Natural killer cell treated with Interleukin-12 subunit alpha and Interleukin-12 subunit beta and Interleukin-15 and Interleukin-18, amount 100 ng/mL, for 72 hours (primary cell): ENCODE data around the gene NFKBIB. TPM values are rescaled to one million over a fixed set of nuclear protein-coding genes. Genes with fewer than 3 reads are reported as not detected.
"Not testable (repeated sequence)": the region's sequence is repeated elsewhere in the genome, so short reads cannot be mapped to it uniquely, and the experiment has no call there.

ENCODE experiments used
- ATAC-seq, 2 donors: fragments of 150-1000 bp; cut with Tn5 transposase in 1 of 2; sonication (Bioruptor Pico), chemical (Tn5 transposase) in 1 of 2; 2 replicates each; pipeline ENCODE4 v1.10.0; 2021
- DNase-seq: peaks from one replicate; pipeline ENCODE4 v3.0.0; 2022; ENCODE audit warnings: low spot score
- H3K27ac Mint-ChIP-seq, 2 donors: 1 replicate in 1 of 2; 2 replicates in 1 of 2; pipeline ENCODE4 v1.8.0; 2022; ENCODE audit warnings: mixed read lengths in 2 of 2, mild to moderate bottlenecking in 1 of 2, moderate library complexity in 1 of 2
- H3K27me3 Mint-ChIP-seq, 2 donors: 1 replicate in 1 of 2; 2 replicates in 1 of 2; pipeline ENCODE4 v1.8.0; 2022; ENCODE audit warnings: mixed read lengths in 2 of 2
- H3K36me3 Mint-ChIP-seq: one replicate; pipeline ENCODE4 v1.8.0; 2022; ENCODE audit warnings: mixed read lengths
- H3K4me1 Mint-ChIP-seq, 2 donors: 1 replicate in 1 of 2; 2 replicates in 1 of 2; pipeline ENCODE4 v1.8.0; 2022; ENCODE audit warnings: low read depth in 2 of 2, mixed read lengths in 2 of 2, mild to moderate bottlenecking in 1 of 2
- H3K4me3 Mint-ChIP-seq: one replicate; pipeline ENCODE4 v1.8.0; 2022; ENCODE audit warnings: mixed read lengths
- H3K9me3 Mint-ChIP-seq: 2 replicates; pipeline ENCODE4 v1.8.0; 2022; ENCODE audit warnings: mixed read lengths
- total RNA-seq, 2 donors: library from RNA; stranded (reverse); gene quantifications; one replicate each; pipeline ENCODE4 v1.2.3, GENCODE V29; 2022

Gene NFKBIB
- 100 to 1,000 TPM; 106 to 108 TPM for total RNA-seq

GRCh38 chr19:38899447-38900201 lies at the start of gene NFKBIB, which contains the start of gene SIRT2:
NFKBIB (plus strand) TSS chr19:38899969; CDS start chr19:38900033, 64 bp downstream.
SIRT2 (minus strand) TSS chr19:38899618; CDS start chr19:38899521, 97 bp downstream.
- Mint-ChIP-seq H3K4me1 (peaks cover 53 to 55% of the 10 kb centered on the region in 2 donors), H3K9me3 (no peaks in the 10 kb centered on the region), H3K27ac (peak within 1 kb of the TSS; percentile 88 to 94), H3K27me3 (no peaks in the 10 kb centered on the region), H3K4me3 (peak within 1 kb of the TSS; percentile 97), H3K36me3 (peaks cover 16% of the 10 kb centered on the region)
- DNase-seq (peak; percentile 100), ATAC-seq (peak; percentile 96)

- DNase-seq (peak; percentile 100), ATAC-seq (peak; percentile 86 to 88)
- Mint-ChIP-seq H3K4me1 (peaks cover 48 to 56% of the 10 kb centered on the region in 2 donors), H3K9me3 (no peaks in the 10 kb centered on the region), H3K36me3 (peaks cover 18% of the 10 kb centered on the region), H3K4me3 (peak overlapping the region; percentile 95), H3K27me3 (no peaks in the 10 kb centered on the region), H3K27ac (peak overlapping the region; percentile 98)
Observed at GRCh38 chr19:38850436-38850975, 49.3 kb upstream of the NFKBIB start.

GRCh38 chr19:38850976-38851621 lies 48.7 kb upstream of the NFKBIB start:
- H3K27me3 Mint-ChIP-seq, result no peaks in the 10 kb centered on the region
- no peaks in the 10 kb centered on the region for H3K9me3 Mint-ChIP-seq
- no peak for DNase-seq
- peaks cover 12% of the 10 kb centered on the region for H3K36me3 Mint-ChIP-seq
- H3K4me1 Mint-ChIP-seq, result peaks cover 42 to 50% of the 10 kb centered on the region in 2 donors
- ATAC-seq, result no peak
- H3K27ac Mint-ChIP-seq, result peak overlapping the region; percentile 98
- H3K4me3 Mint-ChIP-seq, result peak overlapping the region; percentile 95

- peaks cover 9% of the 10 kb centered on the region for H3K36me3 Mint-ChIP-seq
- ATAC-seq (peak; percentile 34 to 54), DNase-seq (peak; percentile 96)
- no peaks in the 10 kb centered on the region for H3K9me3 Mint-ChIP-seq
- H3K27me3 Mint-ChIP-seq, result no peaks in the 10 kb centered on the region
- peak overlapping the region; percentile 95 for H3K4me3 Mint-ChIP-seq
- peaks cover 44 to 49% of the 10 kb centered on the region in 2 donors for H3K4me1 Mint-ChIP-seq
- peak overlapping the region; percentile 98 for H3K27ac Mint-ChIP-seq
Observed at GRCh38 chr19:38851622-38852230, 48.0 kb upstream of the NFKBIB start.

- H3K27me3 Mint-ChIP-seq, result no peaks in the 10 kb centered on the region
- H3K9me3 Mint-ChIP-seq, result no peaks in the 10 kb centered on the region
- peaks cover 9% of the 10 kb centered on the region for H3K36me3 Mint-ChIP-seq
- ATAC-seq (peak in 1 of 2 donors; percentile 2), DNase-seq (peak; percentile 85)
- peak overlapping the region; percentile 92 for H3K4me3 Mint-ChIP-seq
- H3K4me1 Mint-ChIP-seq, result peaks cover 41 to 49% of the 10 kb centered on the region in 2 donors
- H3K27ac Mint-ChIP-seq, result peak overlapping the region; percentile 98
Observed at GRCh38 chr19:38852231-38853044, 47.3 kb upstream of the NFKBIB start.

GRCh38 chr19:38853214-38853613 lies 46.6 kb upstream of the NFKBIB start:
- DNase-seq (no peak), ATAC-seq (no peak)
- Mint-ChIP-seq H3K36me3 (peaks cover 9% of the 10 kb centered on the region), H3K27ac (peak overlapping the region; percentile 98), H3K4me1 (peaks cover 39 to 46% of the 10 kb centered on the region in 2 donors), H3K9me3 (no peaks in the 10 kb centered on the region), H3K27me3 (no peaks in the 10 kb centered on the region), H3K4me3 (peak overlapping the region; percentile 92)

GRCh38 chr19:38854961-38855360 lies 44.8 kb upstream of the NFKBIB start:
- H3K4me1 Mint-ChIP-seq, result peaks cover 33 to 36% of the 10 kb centered on the region in 2 donors
- not testable (repeated sequence) for H3K27ac Mint-ChIP-seq, H3K4me3 Mint-ChIP-seq, DNase-seq, H3K27me3 Mint-ChIP-seq, H3K9me3 Mint-ChIP-seq, ATAC-seq, H3K36me3 Mint-ChIP-seq

- not testable (repeated sequence) for H3K27ac Mint-ChIP-seq, DNase-seq, H3K4me3 Mint-ChIP-seq, H3K27me3 Mint-ChIP-seq, H3K9me3 Mint-ChIP-seq, H3K36me3 Mint-ChIP-seq, ATAC-seq
- H3K4me1 Mint-ChIP-seq, result peaks cover 30 to 34% of the 10 kb centered on the region in 2 donors
Observed at GRCh38 chr19:38855751-38856150, 44.0 kb upstream of the NFKBIB start.

- no peaks in the 10 kb centered on the region for H3K27me3 Mint-ChIP-seq
- H3K9me3 Mint-ChIP-seq, result no peaks in the 10 kb centered on the region
Observed at GRCh38 chr19:38856813-38857212, 43.0 kb upstream of the NFKBIB start.

GRCh38 chr19:38859631-38860204 lies 40.1 kb upstream of the NFKBIB start:
- ATAC-seq, DNase-seq, H3K9me3 Mint-ChIP-seq, H3K4me3 Mint-ChIP-seq, H3K36me3 Mint-ChIP-seq, H3K27me3 Mint-ChIP-seq: not testable (repeated sequence)
- peak overlapping the region in 1 of 2 donors; percentile 51 for H3K27ac Mint-ChIP-seq
- H3K4me1 Mint-ChIP-seq, result peaks cover 27 to 32% of the 10 kb centered on the region in 2 donors

More at GRCh38 chr19:38856813-38857212, 43.0 kb upstream of the NFKBIB start:
- Mint-ChIP-seq H3K36me3 (no peaks in the 10 kb centered on the region), H3K4me1 (peaks cover 21 to 23% of the 10 kb centered on the region in 2 donors), H3K4me3 (peak overlapping the region; percentile 76), H3K27ac (peak overlapping the region; percentile 66 to 75)
- DNase-seq, result no peak
- ATAC-seq, result no peak

- H3K4me1 Mint-ChIP-seq, result peaks cover 39 to 49% of the 10 kb centered on the region in 2 donors
- H3K4me3 Mint-ChIP-seq, result no peak overlapping the region
- no peak overlapping the region for H3K27ac Mint-ChIP-seq
- H3K36me3 Mint-ChIP-seq, result no peaks in the 10 kb centered on the region
- ATAC-seq, result no peak
- DNase-seq, result no peak
- H3K27me3 Mint-ChIP-seq, result no peaks in the 10 kb centered on the region
- H3K9me3 Mint-ChIP-seq, result peaks cover 6% of the 10 kb centered on the region
Observed at GRCh38 chr19:38861368-38861767, 38.4 kb upstream of the NFKBIB start.

- ATAC-seq (no peak), DNase-seq (no peak)
- no peaks in the 10 kb centered on the region for H3K27me3 Mint-ChIP-seq
- H3K4me1 Mint-ChIP-seq, result peaks cover 33 to 39% of the 10 kb centered on the region in 2 donors
- no peak overlapping the region for H3K4me3 Mint-ChIP-seq
- H3K9me3 Mint-ChIP-seq, result peaks cover 6% of the 10 kb centered on the region
- H3K36me3 Mint-ChIP-seq, result no peaks in the 10 kb centered on the region
- peak overlapping the region in 1 of 2 donors; percentile 45 for H3K27ac Mint-ChIP-seq
Observed at GRCh38 chr19:38862321-38863059, 37.3 kb upstream of the NFKBIB start.
